Measurements from ENCODE around the gene MFAP4.

- TF ChIP-seq, protein P1, sequence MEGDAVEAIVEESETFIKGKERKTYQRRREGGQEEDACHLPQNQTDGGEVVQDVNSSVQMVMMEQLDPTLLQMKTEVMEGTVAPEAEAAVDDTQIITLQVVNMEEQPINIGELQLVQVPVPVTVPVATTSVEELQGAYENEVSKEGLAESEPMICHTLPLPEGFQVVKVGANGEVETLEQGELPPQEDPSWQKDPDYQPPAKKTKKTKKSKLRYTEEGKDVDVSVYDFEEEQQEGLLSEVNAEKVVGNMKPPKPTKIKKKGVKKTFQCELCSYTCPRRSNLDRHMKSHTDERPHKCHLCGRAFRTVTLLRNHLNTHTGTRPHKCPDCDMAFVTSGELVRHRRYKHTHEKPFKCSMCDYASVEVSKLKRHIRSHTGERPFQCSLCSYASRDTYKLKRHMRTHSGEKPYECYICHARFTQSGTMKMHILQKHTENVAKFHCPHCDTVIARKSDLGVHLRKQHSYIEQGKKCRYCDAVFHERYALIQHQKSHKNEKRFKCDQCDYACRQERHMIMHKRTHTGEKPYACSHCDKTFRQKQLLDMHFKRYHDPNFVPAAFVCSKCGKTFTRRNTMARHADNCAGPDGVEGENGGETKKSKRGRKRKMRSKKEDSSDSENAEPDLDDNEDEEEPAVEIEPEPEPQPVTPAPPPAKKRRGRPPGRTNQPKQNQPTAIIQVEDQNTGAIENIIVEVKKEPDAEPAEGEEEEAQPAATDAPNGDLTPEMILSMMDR (IDR thresholded peaks at IDR 0.05; ENCODE audit: insufficient read depth, low read length), result no peak
- TF ChIP-seq POLR2AphosphoS5 (IDR thresholded peaks at IDR 0.05; ENCODE audit: low read depth) (no peak), REST (IDR thresholded peaks at IDR 0.05; ENCODE audit: insufficient replicate concordance, low read depth) (no peak)
These were observed 30.6 kb upstream of the MFAP4 start for GRCh38 chr17:19417611-19418010.
